Hindlimb muscle (tissue), 1 donor: Measurements from ENCODE around the gene ICE2. TPM values are rescaled to one million over a fixed set of nuclear protein-coding genes. Genes with fewer than 3 reads are reported as not detected.

Source experiments
- DNase-seq: peaks from one replicate; pipeline ENCODE4 v3.0.0-alpha.2; 2013
- polyA plus RNA-seq: library from polyadenylated mRNA; unstranded; fragments of 120-200 nt; gene quantifications from one replicate; pipeline ENCODE4 v1.2.1, GENCODE V29; 2013; ENCODE audit not compliant: insufficient read length

The ICE2 gene
- 37.6 TPM for polyA plus RNA-seq

GRCh38 chr15:60478566-60479360, at the start of gene ICE2:
ICE2 (minus strand) TSS chr15:60479142; CDS start chr15:60477977, 1,165 bp downstream.
- DNase-seq, result peak; percentile 98

- DNase-seq, result no peak
These were observed 49.6 kb upstream of the ICE2 start for GRCh38 chr15:60528530-60528929.

GRCh38 chr15:60527456-60527855, 48.5 kb upstream of the ICE2 start:
- DNase-seq, result no peak

GRCh38 chr15:60526127-60526616, 47.2 kb upstream of the ICE2 start:
- DNase-seq, result no peak

- no peak for DNase-seq
These were observed 46.5 kb upstream of the ICE2 start for GRCh38 chr15:60525341-60526039.

GRCh38 chr15:60523056-60523455, 44.1 kb upstream of the ICE2 start:
- no peak for DNase-seq

GRCh38 chr15:60520825-60521368, 42.0 kb upstream of the ICE2 start:
- peak; percentile 63 for DNase-seq

GRCh38 chr15:60520013-60520824, 41.3 kb upstream of the ICE2 start:
- DNase-seq, result no peak

GRCh38 chr15:60519218-60519617, 40.3 kb upstream of the ICE2 start:
- no peak for DNase-seq

GRCh38 chr15:60518511-60518910, 39.6 kb upstream of the ICE2 start:
- DNase-seq, result no peak

- no peak for DNase-seq
These were observed 35.4 kb upstream of the ICE2 start for GRCh38 chr15:60514261-60514881.

- DNase-seq, result no peak
These were observed 34.7 kb upstream of the ICE2 start for GRCh38 chr15:60513676-60514075.

- no peak for DNase-seq
These were observed 34.0 kb upstream of the ICE2 start for GRCh38 chr15:60512937-60513336.

GRCh38 chr15:60511351-60512031, 32.5 kb upstream of the ICE2 start:
- no peak for DNase-seq

GRCh38 chr15:60510006-60510405, 31.1 kb upstream of the ICE2 start:
- DNase-seq, result no peak

GRCh38 chr15:60509470-60509869, 30.5 kb upstream of the ICE2 start:
- DNase-seq, result no peak

GRCh38 chr15:60508442-60508841, 29.5 kb upstream of the ICE2 start:
- DNase-seq, result no peak

- DNase-seq, result peak; percentile 75
These were observed 28.9 kb upstream of the ICE2 start for GRCh38 chr15:60507596-60508424.

- no peak for DNase-seq
These were observed 17.9 kb upstream of the ICE2 start for GRCh38 chr15:60496853-60497252.

- DNase-seq, result no peak
These were observed 15.2 kb upstream of the ICE2 start for GRCh38 chr15:60494108-60494507.

- DNase-seq, result no peak
These were observed 14.2 kb upstream of the ICE2 start for GRCh38 chr15:60493166-60493565.
